Stimulated activated CD8-positive, alpha-beta memory T cell treated with anti-CD3 and anti-CD28 coated beads, Interleukin-15, amount 100 ng/mL, for 4 hours (primary cell): Measurements from ENCODE around the gene FBXL13.
"Not testable (repeated sequence)": the region's sequence is repeated elsewhere in the genome, so short reads cannot be mapped to it uniquely, and the experiment has no call there.

Source experiments
- DNase-seq, 2 donors: peaks; one replicate each; pipeline ENCODE4 v3.0.0-alpha.2; 2020; ENCODE audit warnings: low read depth in 2 of 2

Gene FBXL13

DNA sequence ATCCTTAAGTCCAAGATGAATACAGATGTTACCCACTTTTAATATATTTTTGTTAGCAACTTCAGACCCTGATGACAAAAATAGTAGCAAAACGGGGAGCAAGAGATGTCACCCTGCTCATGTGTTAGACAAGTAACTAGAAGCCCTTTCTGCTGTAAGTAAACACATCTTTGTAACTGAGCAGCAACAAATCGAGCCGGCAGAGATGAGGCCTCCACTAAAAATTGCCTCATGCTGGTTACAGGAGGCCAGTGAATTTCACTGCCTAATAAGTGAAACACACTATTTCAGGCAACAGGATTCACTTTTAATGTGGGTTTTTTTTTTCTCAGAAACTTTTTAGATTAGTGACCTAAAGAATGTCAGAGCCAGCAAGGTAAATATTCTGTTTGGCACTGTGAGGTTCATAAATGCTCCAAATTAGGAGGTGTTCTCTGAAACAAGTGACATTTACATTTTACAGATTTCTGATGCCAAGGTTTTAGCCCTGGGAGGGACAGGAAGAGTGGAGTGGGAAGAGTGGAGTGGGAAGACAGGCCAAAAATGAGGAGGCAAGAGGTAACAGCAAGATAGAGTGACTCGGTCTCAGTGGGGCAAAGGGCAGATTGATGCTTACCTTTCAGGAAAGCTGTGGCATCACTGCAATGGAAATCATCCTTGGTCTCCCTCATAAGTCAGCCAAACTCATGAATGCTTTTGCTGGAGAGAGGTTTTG lies 215.4 kb downstream of the FBXL13 start:
- DNase-seq = no peak

DNA sequence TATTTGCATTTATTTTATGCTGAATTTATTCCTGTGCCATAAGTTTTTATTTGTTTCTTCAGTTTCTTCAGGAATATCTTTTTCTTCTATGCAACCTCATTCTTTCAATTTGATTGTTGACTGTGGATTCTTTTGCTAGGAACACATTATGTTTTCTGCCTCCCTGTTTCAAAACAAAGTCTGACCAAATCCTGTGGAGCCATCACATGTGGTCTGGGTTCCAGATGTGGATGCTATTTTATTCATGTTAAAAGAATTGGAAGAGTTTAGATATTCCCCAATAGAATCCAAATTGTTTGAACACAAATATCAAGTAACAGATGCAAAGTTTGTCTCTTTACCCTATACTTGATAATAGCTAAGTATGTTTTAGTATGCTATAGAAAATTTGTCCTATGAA lies 218.6 kb downstream of the FBXL13 start:
- no peak for DNase-seq

DNA sequence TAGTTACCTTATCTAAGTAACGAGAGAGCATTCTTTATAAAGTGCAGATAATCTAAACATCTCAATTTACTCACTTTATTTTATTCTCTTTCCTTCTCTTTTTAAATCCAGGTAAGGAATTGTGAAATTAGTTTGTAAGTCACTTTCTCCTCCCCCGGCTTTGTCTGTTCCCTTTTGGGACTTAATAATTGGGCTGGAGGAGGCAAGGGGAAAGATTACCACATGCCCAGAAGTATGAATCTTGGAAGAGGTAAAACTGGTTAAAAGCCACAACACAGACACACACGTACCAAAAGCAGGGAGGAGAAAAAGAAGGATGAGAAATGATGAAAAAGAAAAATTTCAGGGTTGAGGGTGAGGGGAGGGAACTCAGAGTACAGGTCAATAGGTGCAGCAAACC lies 225.1 kb downstream of the FBXL13 start:
- no peak for DNase-seq

DNA sequence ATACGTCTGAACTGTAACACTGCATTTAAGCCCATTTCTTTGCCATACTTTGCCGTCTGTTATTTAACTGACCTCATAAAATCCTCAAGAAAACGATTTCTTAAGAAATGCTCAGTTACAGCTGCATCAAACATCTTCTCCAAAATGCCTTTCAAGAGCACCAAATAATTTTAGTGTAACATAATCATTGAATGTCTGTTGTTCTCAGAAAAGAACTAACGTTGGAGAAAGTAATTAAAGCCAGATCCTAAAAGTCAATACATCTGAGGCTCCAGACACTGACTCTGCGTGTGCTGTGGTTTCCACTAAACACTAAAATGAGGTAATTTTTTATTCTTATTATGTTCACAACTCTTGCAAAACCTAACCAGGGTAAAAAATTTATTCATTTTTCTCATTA lies 225.5 kb downstream of the FBXL13 start:
- DNase-seq = no peak

DNA sequence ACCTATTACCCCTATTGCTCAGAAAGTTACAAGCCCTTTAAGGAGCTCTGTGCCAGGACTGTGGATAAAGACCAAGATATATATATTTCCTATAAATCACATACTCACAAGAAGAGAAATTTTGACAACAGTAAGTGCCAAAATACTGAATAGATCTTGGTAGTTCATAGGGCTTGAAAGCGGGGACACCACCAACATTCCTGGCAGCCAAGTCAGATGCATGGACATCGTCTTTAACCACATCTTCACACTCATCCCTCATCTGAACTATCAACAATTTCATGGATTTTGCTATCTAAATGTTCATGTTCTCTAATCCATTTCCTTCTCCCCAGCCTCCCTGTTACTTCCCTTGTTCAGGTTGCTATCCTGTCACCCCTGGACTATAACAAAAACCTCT lies 229.2 kb downstream of the FBXL13 start:
- DNase-seq = no peak

DNA sequence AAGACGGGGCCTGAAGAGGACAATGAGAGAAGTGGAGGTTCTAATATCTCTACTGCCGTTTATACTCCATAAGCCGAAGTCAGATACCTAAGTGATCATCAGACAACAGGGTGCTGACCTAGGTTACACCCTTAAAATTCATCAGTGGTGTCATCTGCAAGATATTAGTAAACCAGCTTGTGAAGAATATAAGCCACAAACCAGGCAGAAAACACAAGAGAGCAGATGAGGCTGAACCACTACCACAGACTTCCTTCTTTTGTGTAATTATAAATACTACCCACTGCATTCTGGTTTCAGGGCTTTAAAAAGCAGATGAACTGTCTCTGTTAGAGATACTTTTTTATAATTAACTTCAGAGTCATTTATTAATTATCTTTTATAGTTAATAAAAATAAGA lies 230.7 kb downstream of the FBXL13 start:
- DNase-seq = no peak

DNA sequence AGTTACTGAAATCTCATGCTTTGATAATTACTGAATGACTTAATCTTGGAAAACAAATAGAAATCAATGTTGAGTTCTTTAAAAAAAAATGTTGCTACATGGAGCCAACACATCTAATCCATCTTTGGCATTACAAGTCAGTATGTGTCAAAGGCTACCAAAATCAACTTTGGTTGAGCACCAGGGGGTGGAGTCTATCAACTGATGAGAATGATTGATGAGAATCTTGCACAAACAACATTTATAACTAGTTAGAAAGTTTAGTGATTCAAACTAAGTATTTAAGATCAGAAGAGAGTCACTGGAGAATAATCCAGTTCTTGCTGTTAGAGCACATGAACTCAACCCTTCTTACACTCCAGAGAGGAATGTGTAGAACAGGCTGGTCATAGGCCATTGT lies 232.3 kb downstream of the FBXL13 start:
- no peak for DNase-seq

DNA sequence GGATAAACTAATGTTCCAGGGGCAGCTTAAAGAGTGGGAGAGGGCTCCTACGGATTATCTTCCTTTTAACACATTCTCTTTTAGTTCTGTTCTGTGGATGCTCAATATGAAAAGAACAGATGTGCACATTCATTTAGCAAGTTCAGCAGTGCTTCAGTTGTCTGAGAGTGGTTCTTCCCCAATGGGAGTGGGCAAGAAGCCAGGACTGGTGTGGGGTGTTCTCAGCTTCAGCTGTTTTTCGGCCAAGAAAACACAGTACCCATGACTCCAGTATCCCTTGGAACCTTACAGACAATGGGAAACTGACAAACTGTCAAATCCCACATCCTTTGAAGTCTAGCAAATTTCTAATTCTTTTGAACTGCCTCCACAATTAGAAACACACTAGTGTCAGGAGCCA lies 233.3 kb downstream of the FBXL13 start:
- DNase-seq = no peak

DNA sequence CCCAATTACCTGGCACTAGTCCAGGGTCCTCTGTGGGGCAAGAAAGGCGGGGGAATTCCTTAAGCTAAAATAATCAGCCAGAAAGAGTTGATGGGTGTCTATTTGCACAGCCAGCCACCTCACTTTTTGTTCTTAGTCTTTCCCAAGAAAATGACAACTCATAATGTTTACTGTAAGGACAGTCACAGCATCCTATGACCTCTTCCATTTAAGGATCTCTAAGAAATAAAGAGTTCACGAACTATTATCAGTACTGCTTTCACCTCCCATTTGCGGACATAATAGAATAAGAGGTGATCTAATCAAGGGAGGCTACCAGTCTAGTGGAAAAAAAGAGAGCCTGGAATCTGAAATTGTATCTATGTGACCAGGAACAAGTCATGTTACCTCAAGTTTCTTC lies 234.2 kb downstream of the FBXL13 start:
- DNase-seq = no peak

DNA sequence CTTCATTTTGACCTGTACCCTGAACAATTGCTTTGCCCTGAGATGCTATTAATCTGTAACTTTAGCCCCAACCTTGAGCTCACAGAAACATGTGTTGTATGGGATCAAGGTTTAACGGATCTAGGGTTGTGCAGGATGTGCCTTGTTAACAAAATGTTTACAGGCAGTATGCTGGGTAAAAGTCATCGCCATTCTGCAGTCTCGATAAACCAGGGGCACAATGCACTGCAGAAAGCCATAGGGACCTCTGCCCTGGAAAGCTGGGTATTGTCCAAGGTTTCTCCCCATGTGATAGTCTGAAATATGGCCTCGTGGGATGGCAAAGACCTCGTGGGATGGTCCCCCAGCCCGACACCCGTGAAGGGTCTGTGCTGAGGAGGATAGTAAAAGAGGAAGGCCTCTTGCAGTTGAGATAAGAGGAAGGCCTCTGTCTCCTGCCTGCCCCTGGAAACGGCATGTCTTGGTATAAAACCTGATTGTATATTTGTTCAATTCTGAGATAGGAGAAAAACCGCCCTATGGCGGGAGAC lies 236.0 kb downstream of the FBXL13 start:
- not testable (repeated sequence) for DNase-seq

DNA sequence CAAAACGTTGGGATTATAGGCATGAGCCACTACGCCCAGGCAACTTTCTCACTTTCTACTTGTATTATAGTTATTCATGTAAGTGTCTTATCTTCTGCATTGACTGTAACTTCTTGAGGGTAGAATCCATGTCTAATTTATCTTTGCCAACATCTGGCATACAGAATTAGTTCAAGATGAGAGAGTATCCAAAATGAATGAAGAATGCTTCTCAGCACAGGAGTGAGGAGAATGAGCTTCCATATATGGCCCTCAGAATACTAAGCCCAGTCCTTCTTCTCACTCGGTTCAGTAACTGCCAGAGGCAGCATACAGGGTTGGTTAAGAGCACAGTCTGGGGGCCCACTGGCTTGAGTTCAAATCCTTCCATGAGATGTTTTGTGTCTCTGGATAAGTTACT lies 236.8 kb downstream of the FBXL13 start:
- DNase-seq = no peak

DNA sequence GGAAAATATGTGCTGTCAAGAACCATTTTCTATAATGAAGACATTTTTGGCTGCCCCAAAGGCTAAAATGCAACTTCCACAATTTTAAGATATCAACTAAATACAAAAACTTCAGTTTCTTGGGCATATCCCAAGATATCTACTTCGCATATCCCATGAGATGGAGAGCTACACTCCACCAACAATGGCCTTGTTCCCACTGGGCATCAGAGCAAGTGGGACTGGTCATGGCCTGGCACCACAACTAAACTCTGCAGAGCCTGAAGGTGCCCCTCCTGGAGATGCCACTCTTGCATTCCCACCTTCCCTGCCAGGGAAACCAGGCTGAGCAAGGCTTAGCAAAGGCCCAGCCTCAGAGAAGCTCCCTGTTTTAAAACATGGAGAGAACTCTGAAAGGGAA lies 237.6 kb downstream of the FBXL13 start:
- DNase-seq = no peak

DNA sequence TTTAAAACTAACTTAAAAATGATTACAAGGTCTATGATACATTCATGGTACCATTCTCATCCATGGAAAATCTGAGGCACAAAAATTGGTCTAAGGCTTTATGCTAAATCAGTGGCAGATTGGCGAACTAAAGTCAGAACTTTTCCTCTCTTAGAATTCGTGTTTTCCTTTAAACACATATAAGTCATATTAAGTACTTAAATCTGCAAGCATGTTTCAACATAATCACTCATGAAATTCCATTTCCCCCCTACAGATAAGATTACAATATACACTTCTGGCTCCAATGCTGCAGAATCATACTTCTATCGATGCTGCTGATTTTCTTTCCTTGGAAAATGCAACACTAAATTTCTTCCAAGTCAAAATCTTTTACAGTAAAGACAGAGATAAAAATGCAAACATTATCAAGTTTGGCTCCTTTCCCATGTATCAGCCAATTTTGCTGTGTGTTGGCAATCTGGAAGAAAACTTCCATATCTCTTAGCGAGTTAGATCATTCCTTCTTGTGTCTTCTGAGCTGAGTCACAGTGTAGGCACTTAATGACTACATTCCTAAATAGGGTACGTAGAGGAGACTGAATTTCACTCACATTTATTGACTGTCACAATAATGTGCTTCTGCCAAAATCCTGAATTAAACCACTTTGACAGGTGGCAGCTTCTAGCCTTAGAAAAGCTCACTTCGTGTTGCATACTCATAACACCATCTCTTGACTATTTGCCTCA lies 238.2 kb downstream of the FBXL13 start:
- no peak for DNase-seq

DNA sequence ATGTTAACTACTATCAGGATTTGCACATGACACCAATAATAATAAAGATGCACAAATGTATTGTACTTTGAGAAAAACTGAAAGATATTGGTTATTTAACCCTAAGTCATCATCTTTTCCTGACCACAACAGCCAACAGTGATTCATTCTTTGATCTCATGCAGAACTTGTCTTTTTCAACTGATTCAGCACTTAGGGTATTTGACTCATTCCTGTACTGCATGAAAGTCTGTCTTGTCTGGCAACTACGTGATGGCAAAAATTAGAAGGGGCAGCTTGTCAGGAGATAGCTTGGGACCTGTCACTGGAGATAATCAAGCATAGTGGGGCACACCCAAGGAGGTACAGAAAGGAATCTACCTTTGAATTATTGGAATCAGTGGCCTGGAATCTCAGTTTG lies 239.6 kb downstream of the FBXL13 start:
- no peak for DNase-seq

DNA sequence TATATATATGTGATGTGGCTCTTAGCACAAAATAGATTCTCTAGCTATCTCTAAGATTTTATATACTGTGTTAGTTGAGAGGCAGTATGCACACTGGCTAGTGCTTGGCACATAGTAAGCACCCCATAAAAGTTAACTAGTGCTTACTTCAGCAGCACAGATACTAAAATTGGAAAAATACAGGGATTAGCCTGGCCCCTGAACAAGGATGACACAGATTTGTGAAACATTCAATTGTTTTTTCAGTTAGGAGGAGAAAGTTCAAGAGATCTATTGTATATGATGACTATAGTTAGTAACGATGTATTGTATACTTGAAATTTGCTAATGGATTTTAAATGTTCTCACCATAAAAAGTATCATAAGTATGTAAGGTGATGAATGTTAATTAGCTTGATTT lies 240.1 kb downstream of the FBXL13 start:
- no peak for DNase-seq

DNA sequence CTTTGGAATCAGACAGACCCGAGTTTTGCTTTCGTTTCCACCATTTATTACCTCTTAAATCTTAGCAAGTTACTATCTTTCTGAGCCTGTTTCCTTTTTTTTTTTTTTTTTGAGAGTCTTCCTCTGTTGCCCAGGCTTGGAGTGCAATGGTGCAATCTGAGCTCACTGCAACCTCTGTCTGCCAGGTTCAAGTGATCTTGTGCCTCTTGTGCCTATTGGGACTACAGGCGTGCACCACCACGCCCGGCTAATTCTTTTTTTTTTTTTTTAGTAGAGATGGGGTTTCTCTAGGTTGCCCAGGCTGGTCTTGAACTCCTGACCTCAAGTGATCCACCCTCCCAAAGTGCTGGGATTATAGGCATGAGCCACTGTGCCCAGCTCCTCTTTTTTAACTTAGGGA lies 241.3 kb downstream of the FBXL13 start:
- no peak for DNase-seq

DNA sequence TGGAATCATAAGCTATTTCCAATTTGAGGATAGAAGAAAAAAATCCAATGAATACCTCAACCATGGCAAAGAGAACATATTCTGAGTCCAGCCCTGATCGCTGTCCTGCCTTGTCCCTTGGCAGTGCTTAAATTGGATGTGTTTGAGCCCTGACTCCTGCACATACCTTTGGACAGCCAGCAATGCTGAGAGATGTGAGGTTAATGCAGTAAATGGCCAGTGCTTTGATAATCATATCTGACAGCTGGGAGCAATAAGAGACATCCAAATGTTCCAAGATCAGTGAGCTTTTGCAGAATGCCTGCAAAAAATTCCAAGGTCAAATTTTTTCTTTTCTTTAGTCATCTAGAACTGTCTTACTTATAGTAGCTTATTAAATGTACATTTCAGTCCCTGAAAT lies 241.9 kb downstream of the FBXL13 start:
- DNase-seq = no peak

DNA sequence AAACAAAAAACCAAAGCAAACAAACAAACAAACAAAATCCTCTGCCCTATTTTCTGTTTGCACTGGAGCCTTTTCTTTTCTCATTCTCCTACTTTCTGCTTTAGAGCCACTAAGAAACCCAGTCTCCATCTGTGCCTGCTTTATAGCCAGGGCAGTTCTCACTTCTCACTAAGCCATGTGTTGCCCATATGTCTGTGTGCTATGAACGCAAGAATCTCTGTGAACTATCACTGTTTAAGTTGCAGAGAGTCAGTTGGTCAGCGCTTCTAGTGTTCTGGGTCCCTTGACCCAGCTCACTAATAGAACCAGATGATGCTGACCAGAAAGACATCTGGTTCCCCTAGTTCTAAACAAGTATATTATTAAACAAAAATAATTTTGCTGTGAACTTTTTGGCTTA lies 244.4 kb downstream of the FBXL13 start:
- DNase-seq = no peak

DNA sequence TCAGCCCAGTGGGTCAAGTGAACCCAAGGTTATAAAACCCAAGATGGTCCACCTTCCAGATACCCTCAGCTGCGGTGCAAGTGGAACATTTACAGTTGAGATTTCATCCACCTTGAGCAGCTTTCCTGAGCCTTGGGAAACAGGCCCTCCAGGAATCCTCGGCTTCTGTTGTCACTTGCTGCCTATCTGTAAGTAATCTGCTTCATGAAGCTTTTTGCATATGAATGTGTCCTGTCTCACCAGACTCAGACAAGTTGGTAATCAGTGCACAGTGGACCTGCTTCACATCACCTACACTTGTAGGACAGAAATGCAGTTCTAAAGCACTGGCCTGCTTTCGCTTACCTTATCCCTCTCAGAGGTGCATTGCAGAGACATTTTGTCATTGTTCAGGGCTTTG lies 245.5 kb downstream of the FBXL13 start:
- DNase-seq = no peak

DNA sequence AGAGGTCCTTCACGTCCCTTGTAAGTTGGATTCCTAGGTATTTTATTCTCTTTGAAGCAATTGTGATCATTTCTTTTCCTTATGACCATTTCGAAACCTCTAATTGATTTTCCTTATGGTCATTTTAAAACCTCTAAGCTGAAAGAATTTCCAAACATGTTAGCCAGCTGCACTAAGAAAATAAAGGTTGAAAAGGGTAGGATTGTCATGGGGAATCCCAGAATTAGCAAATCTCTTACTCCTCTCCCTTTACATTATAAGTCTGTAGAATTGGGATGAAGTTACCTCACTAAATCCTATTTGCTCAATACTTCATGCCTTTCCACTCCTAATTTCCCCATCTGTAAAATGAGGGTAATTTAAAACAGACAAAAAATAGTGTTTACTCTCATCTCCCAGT lies 246.3 kb downstream of the FBXL13 start:
- DNase-seq = no peak

DNA sequence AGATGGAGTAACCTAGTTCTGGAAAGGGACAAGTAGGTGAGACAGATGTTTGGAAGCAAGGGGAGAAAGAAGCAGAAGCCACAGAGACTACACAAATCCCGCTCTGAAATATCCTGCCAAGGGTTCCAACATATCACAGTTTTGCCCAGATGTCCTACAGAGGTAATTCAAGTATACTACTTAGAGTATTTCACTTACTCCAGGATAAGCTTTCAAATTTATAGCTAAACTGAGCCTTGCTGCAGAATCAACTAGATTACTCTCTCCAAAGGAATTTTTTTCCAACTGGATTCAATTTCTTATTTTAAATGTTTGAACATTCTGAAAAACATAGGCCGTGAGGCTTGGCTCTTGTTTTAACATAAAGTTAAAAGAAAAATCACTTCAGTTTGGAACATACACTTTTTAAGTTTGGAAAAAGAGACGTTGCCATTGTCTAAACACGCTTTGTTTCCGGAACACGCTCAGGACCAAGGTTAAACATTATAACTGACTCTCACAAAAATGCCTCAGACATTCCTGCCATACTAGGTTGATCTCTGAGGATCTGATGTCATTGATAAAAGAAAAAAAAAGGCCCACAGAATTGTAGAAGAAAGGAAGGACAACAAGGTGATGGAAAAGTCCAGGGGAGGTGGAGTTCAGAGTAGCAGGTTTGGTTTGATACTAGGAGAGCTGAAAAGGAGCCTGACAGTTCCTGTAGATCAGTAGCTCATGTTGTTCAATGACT lies 251.0 kb downstream of the FBXL13 start:
- no peak for DNase-seq

DNA sequence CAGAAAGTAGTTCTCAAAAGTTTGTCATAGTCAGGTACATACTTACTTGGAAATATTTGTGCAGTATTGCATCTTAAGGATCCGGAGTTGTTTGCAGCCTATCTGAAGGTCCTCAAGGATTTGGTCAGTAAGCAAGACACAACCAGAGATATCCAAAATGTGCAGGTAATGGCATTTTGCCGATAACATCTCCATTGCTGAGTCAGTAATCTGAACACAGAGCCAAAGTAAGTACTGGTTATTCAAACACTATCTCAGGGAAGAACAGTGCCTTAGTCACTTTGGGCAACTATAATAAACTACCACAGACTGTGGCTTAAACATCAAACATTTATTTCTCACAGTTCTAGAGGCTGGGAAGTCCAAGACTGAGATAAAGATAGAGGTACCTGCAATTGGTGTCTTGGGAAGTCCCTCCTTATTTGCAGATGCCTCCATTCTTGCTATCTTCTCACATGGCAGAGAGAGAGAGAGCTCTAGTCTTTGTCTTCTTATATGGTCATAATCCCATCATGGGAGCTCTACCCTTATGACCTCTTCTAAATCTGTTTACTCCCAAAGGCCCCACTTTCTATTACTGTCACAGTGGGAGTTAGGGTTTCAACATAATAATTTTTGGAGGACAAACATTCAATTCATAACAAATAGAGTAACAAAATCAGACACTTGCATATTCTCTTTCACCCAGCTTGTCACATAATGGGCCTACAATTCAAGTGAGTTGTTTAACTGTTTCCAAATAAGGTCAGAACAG lies 252.4 kb downstream of the FBXL13 start:
- no peak for DNase-seq
